SK-N-SH (cell line): Measurements from ENCODE around the gene RAB30. TPM values are rescaled to one million over a fixed set of nuclear protein-coding genes. Genes with fewer than 3 reads are reported as not detected.

ENCODE experiments used
- CTCF ChIA-PET: fragments of 300-600, 350-600 bp; formaldehyde crosslinking; extraction: SDS; loops from one replicate; lab custom pipeline; 2021; lab: Yijun Ruan, JAX
- POLR2A ChIA-PET: fragments of 350-600 bp; sonication (Branson Sonifier 250); formaldehyde crosslinking; extraction: SDS; loops from one replicate; lab custom pipeline; 2020; ENCODE audit warnings: antibody characterized with exemption, inconsistent platforms; lab: Yijun Ruan, JAX
- DNase-seq: peaks from one replicate; pipeline ENCODE4 v3.0.0; 2012
- H2AFZ ChIP-seq: fragments of 200-600 bp; sonication (generic); 2 replicates; pipeline ENCODE4 v1.8.1; 2016; ENCODE audit warnings: antibody characterized with exemption, mild to moderate bottlenecking, low read depth
- H3F3A ChIP-seq: fragments of 200-600 bp; sonication (generic); replicated peaks from 2 replicates; pipeline ENCODE3; 2016; ENCODE audit warnings: antibody characterized with exemption, mild to moderate bottlenecking; ENCODE audit not compliant: insufficient read depth
- H3K27ac ChIP-seq, 2 experiments: fragments of 200-500 bp in 1 of 2; fragments of 200-600 bp in 1 of 2; sonication (Bioruptor generic) in 1 of 2; sonication (generic), shearing (Covaris generic) in 1 of 2; 2 replicates each; pipeline versions ENCODE4 v1.5.1 to v1.6.1; 2014 to 2016; ENCODE audit warnings: low read depth in 2 of 2, inconsistent platforms in 1 of 2, low read length in 1 of 2, mild to moderate bottlenecking in 1 of 2, mixed read lengths in 1 of 2
- H3K27me3 ChIP-seq: fragments of 200-600 bp; sonication (generic), shearing (Covaris generic); 2 replicates; pipeline ENCODE4 v1.6.1; 2016; ENCODE audit warnings: mixed run types; ENCODE audit not compliant: insufficient read depth
- H3K36me3 ChIP-seq, 2 experiments: fragments of 200-500 bp in 1 of 2; fragments of 200-600 bp in 1 of 2; sonication (Bioruptor generic) in 1 of 2; sonication (generic) in 1 of 2; replicated peaks in 1 of 2; 2 replicates each; pipeline versions ENCODE3 to v1.5.1; 2014 to 2016; ENCODE audit warnings: low read length in 1 of 2, mild to moderate bottlenecking in 1 of 2; ENCODE audit not compliant: insufficient read depth in 2 of 2, control insufficient read depth in 1 of 2
- H3K4me1 ChIP-seq, 2 experiments: fragments of 200-500 bp in 1 of 2; fragments of 200-600 bp in 1 of 2; sonication (Bioruptor generic) in 1 of 2; sonication (generic), shearing (Covaris generic) in 1 of 2; 2 replicates each; pipeline versions ENCODE4 v1.5.1 to v1.6.1; 2014 to 2016; ENCODE audit warnings: low read depth in 1 of 2, low read length in 1 of 2, mixed run types in 1 of 2; ENCODE audit not compliant: insufficient read depth in 2 of 2, control insufficient read depth in 1 of 2
- H3K4me2 ChIP-seq: fragments of 200-600 bp; sonication (generic), shearing (Covaris generic); 2 replicates; pipeline ENCODE4 v1.6.1; 2017; ENCODE audit warnings: mixed run types
- H3K4me3 ChIP-seq, 2 experiments: fragments of 200-500 bp in 1 of 2; fragments of 200-600 bp in 1 of 2; sonication (Bioruptor generic) in 1 of 2; sonication (generic), shearing (Covaris generic) in 1 of 2; 2 replicates each; pipeline versions ENCODE4 v1.5.1 to v1.8.1; 2014 to 2016; ENCODE audit warnings: low read depth in 2 of 2, inconsistent platforms in 1 of 2, low read length in 1 of 2, mild to moderate bottlenecking in 1 of 2, mixed read lengths in 1 of 2, moderate library complexity in 1 of 2
- H3K79me2 ChIP-seq: fragments of 200-600 bp; sonication (generic); 2 replicates; pipeline ENCODE4 v1.8.1; 2017; ENCODE audit warnings: mild to moderate bottlenecking; ENCODE audit not compliant: insufficient read depth
- H3K9ac ChIP-seq: fragments of 200-600 bp; sonication (generic); 2 replicates; pipeline ENCODE4 v1.6.1; 2017; ENCODE audit warnings: mixed run types
- H3K9me2 ChIP-seq: fragments of 200-600 bp; sonication (generic); 2 replicates; pipeline ENCODE4 v1.6.1; 2017; ENCODE audit warnings: mixed run types
- H3K9me3 ChIP-seq: fragments of 200-600 bp; sonication (generic); 2 replicates; pipeline ENCODE4 v1.6.1; 2017; ENCODE audit warnings: mixed run types, mild to moderate bottlenecking, moderate library complexity
- H4K20me1 ChIP-seq: fragments of 200-600 bp; sonication (generic); 2 replicates; pipeline ENCODE4 v1.6.1; 2017; ENCODE audit warnings: mild to moderate bottlenecking, mixed run types; ENCODE audit not compliant: insufficient read depth
- CHD2 ChIP-seq: fragments of 150-350 bp; IDR thresholded peaks from 2 replicates; pipeline ENCODE4 v1.6.1; 2018; ENCODE audit warnings: low read length; ENCODE audit not compliant: partially characterized antibody
- CTCF ChIP-seq: fragments of 200-600 bp; sonication (generic); IDR thresholded peaks from 2 replicates; pipeline ENCODE4 v1.6.1; 2017; ENCODE audit warnings: antibody characterized with exemption, mild to moderate bottlenecking, moderate library complexity
- EP300 ChIP-seq, 2 experiments: IDR thresholded peaks; 2 replicates each; pipeline versions ENCODE4 v1.4.0 to v1.6.1; 2012; ENCODE audit warnings: borderline replicate concordance in 1 of 2, low read depth in 1 of 2, low read length in 1 of 2
- EZH2phosphoT487 ChIP-seq: fragments of 200-600 bp; sonication (generic); IDR thresholded peaks from 2 replicates; pipeline ENCODE4 v1.6.1; 2017; ENCODE audit warnings: low read depth, mixed run types, mild to moderate bottlenecking, antibody characterized with exemption, moderate library complexity, borderline replicate concordance
- JUND ChIP-seq: IDR thresholded peaks from 2 replicates; pipeline ENCODE4 v1.4.0; 2012
- POLR2AphosphoS5 ChIP-seq: IDR thresholded peaks from 2 replicates; pipeline ENCODE4 v1.6.1; 2012; ENCODE audit warnings: low read depth, low read length
- RAD21 ChIP-seq: IDR thresholded peaks from 2 replicates; pipeline ENCODE4 v1.6.1; 2012; ENCODE audit warnings: mild to moderate bottlenecking, low read length
- RCOR1 ChIP-seq: fragments of 150-350 bp; IDR thresholded peaks from 2 replicates; pipeline ENCODE4 v1.6.1; 2017; ENCODE audit warnings: antibody characterized with exemption, low read length
- RXRA ChIP-seq: IDR thresholded peaks from 2 replicates; pipeline ENCODE4 v1.4.0; 2012; ENCODE audit warnings: low read depth, mild to moderate bottlenecking, borderline replicate concordance
- SMC3 ChIP-seq: IDR thresholded peaks from 2 replicates; pipeline ENCODE4 v1.6.1; 2012; ENCODE audit warnings: low read depth, low read length, improper control_type of control experiment
- TCF12 ChIP-seq: IDR thresholded peaks from 2 replicates; pipeline ENCODE4 v1.4.0; 2012
- TEAD4 ChIP-seq: IDR thresholded peaks from 2 replicates; pipeline ENCODE4 v1.4.0; 2012; ENCODE audit warnings: mild to moderate bottlenecking, borderline replicate concordance; ENCODE audit not compliant: insufficient read depth
- USF2 ChIP-seq: fragments of 150-350 bp; IDR thresholded peaks from 2 replicates; pipeline ENCODE4 v1.6.1; 2017; ENCODE audit warnings: antibody characterized with exemption, low read length, low read depth, borderline replicate concordance
- WGBS: methylation state at CpG from one replicate; pipeline ENCODE4 v1.1.6; 2017; ENCODE audit warnings: low lambda C conversion rate; 5-methylcytosine and 5-hydroxymethylcytosine counted together
- polyA plus RNA-seq, 3 experiments: library from polyadenylated mRNA; depleted of rRNA; stranded (reverse); fragments of >200 nt; gene quantifications; 2 replicates each; pipeline ENCODE4 v1.2.3, GENCODE V29; 2012
- TF ChIP-seq, protein P1 (sequence below): IDR thresholded peaks from 2 replicates; pipeline ENCODE4 v1.4.0; 2012; ENCODE audit warnings: low read depth
- TF ChIP-seq, protein P2 (sequence below): IDR thresholded peaks from 2 replicates; pipeline ENCODE4 v1.4.0; 2012; ENCODE audit warnings: low read depth, borderline replicate concordance

RAB30 gene
- polyA plus RNA-seq, 1 of the 3 experiments (the other 2 are of a cell fraction): 3.3 TPM

DNA sequence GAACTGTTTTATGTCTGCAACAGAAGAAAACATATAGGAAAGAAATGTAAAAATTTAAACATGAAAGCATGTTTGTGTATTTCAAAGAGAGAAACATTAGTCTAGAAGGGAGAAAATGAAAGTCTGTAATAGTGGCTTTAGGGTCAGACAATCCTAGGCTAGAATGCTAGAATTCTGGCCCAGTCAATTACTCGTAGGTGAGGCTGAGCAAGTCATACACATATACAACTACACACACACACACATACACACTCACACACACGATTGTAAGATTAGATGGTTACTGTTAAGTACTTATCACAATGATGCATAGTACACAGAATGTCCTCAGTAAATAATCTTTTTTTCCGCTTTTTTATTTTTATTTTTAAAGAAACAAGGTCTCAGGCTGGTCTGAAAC, 47.5 kb upstream of the RAB30 start:
- WGBS: 89% methylated on average over 3 of the region's 3 CpGs
- no peak for DNase-seq
- ChIA-PET CTCF (no interaction called here), POLR2A (no interaction called here)
- Histone ChIP-seq H3F3A (no peaks in the 10 kb centered on the region), H3K9ac (no peak overlapping the region), H3K36me3 (no peaks in the 10 kb centered on the region), H3K79me2 (no peaks in the 10 kb centered on the region), H3K27ac (no peak overlapping the region), H3K9me2 (no peaks in the 10 kb centered on the region), H3K4me3 (no peak overlapping the region), H3K4me1 (no peaks in the 10 kb centered on the region), H3K4me2 (no peak overlapping the region), H3K27me3 (no peaks in the 10 kb centered on the region), H2AFZ (no peak overlapping the region), H3K9me3 (no peaks in the 10 kb centered on the region), H4K20me1 (no peaks in the 10 kb centered on the region)
- TF ChIP-seq TEAD4 (no peak), EP300 (IDR thresholded peaks at IDR 0.05; ENCODE audit: borderline replicate concordance in 1 of 2, low read depth in 1 of 2, low read length in 1 of 2) (no peak), RXRA (no peak), TCF12 (no peak), EZH2phosphoT487 (no peak), RCOR1 (no peak), USF2 (no peak), CTCF (no peak), SMC3 (no peak), CHD2 (no peak), JUND (no peak), RAD21 (no peak), POLR2AphosphoS5 (no peak)
- TF ChIP-seq, protein P1, sequence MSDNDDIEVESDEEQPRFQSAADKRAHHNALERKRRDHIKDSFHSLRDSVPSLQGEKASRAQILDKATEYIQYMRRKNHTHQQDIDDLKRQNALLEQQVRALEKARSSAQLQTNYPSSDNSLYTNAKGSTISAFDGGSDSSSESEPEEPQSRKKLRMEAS: no peak
- TF ChIP-seq, protein P2, sequence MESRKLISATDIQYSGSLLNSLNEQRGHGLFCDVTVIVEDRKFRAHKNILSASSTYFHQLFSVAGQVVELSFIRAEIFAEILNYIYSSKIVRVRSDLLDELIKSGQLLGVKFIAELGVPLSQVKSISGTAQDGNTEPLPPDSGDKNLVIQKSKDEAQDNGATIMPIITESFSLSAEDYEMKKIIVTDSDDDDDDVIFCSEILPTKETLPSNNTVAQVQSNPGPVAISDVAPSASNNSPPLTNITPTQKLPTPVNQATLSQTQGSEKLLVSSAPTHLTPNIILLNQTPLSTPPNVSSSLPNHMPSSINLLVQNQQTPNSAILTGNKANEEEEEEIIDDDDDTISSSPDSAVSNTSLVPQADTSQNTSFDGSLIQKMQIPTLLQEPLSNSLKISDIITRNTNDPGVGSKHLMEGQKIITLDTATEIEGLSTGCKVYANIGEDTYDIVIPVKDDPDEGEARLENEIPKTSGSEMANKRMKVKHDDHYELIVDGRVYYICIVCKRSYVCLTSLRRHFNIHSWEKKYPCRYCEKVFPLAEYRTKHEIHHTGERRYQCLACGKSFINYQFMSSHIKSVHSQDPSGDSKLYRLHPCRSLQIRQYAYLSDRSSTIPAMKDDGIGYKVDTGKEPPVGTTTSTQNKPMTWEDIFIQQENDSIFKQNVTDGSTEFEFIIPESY: no peak
